GM12892 (cell line): ENCODE measurements around the gene DNAH10.

Source experiments
- POLR2A ChIP-seq: IDR thresholded peaks from 2 replicates; pipeline ENCODE4 v1.6.1; 2011; ENCODE audit warnings: low read depth, low read length, control low read depth
- POLR2AphosphoS5 ChIP-seq: IDR thresholded peaks from 2 replicates; pipeline ENCODE4 v1.6.1; 2011; ENCODE audit warnings: low read depth, low read length, control low read depth

DNA sequence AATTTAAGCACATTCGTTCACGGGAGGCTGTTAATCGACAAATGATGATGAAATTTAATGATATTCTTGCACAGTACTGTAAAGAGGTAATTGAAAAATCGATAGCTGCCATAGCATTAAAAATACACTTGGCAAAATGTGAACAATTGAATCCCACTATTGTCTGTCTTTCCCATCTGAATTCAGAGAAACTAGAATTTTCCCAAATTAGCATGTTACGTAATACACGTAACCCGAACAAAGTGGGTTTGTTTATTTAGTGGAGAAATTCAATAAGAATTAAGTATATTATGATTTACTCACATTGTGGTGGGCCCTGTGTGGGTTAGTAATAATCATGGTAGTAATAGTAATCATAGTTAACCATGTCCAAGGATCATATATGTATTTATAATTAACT is 31.9 kb downstream of the DNAH10 start:
- TF ChIP-seq POLR2A (no peak), POLR2AphosphoS5 (no peak)
